Measurements from ENCODE around the gene ZNF660. TPM values are rescaled to one million over a fixed set of nuclear protein-coding genes. Genes with fewer than 3 reads are reported as not detected.
"Not testable (repeated sequence)": the region's sequence is repeated elsewhere in the genome, so short reads cannot be mapped to it uniquely, and the experiment has no call there.

ZNF660 gene
- total RNA-seq, 3 donors from 2014 or later, result 2.0 to 4.0 (median 3.1) TPM

DNA sequence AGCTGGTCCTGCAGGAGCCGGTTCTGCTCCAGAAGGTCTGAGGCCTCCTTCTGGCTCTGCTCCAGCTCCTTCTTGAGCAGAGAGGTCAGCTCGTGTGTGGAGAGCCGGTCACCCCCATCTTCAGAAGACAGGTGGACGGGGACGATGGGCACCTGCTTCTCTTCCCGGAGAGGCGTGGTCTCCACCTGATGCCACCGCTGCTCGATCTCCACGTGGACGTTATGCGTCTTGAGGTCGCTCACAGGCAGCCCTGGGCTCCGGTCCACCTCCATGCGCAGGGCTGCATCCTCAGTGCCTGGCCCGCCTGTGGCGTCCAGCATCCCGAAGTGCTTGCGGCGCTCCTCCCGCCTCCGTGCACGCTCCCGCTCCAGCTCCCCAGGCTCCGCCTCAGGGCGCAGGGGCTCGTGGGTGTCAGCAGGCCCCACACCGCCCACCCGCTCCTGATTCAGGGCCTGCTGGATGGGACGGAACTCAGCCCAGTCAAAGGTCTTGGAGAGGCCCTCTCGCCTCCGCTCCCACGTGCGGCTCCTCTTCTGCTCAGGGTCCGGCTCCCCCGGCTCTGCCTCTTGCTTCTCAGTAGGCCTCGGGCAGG lies 5.7 kb upstream of the ZNF660 start:
- H3K27ac ChIP-seq; H3K27me3 ChIP-seq; H3K4me3 ChIP-seq; H3K9me3 ChIP-seq; DNase-seq (ENCODE audit: low spot score in 2 of 2); H3K4me1 ChIP-seq; H3K36me3 ChIP-seq; intact Hi-C loops (cut with DNase I; ENCODE audit: low total_unique reads): not testable (repeated sequence)

- intact Hi-C loops (cut with DNase I; ENCODE audit: low total_unique reads); H3K36me3 ChIP-seq; DNase-seq (ENCODE audit: low spot score in 2 of 2); H3K4me1 ChIP-seq; H3K27me3 ChIP-seq; H3K9me3 ChIP-seq; H3K27ac ChIP-seq; H3K4me3 ChIP-seq: not testable (repeated sequence)
Measured at GRCh38 chr3:44579749-44580148, 5.0 kb upstream of the ZNF660 start.

DNA sequence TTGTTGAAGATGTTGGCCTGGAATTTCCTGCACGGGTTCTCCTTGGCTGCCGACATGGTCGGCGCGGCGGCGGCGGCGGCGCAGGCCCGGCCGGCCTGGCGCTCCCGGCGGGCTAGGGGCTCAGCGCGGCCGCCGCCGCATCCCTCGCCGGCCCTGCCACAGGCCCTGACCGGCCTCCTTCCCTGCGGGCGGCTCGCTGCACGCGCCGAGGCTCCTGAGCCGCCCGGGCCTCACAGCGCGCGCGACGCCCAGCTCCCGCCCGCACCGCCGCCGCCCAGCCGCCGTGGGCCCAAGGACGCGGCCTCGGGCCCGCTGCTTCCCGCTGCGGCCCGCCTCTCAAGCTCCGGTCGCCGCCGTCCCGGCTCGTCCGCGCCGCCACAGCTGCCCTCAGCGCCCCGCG lies 3.8 kb upstream of the ZNF660 start:
- H3K9me3 ChIP-seq; H3K4me1 ChIP-seq; H3K36me3 ChIP-seq; H3K27me3 ChIP-seq; H3K4me3 ChIP-seq; DNase-seq (ENCODE audit: low spot score in 2 of 2); H3K27ac ChIP-seq; intact Hi-C loops (cut with DNase I; ENCODE audit: low total_unique reads): not testable (repeated sequence)

GRCh38 chr3:44596621-44597020 lies 11.9 kb downstream of the ZNF660 start:
- Histone ChIP-seq H3K4me3 (no peak overlapping the region), H3K9me3 (peaks cover 51 to 62% of the 10 kb centered on the region in 2 donors), H3K27me3 (no peaks in the 10 kb centered on the region), H3K27ac (no peak overlapping the region), H3K4me1 (no peaks in the 10 kb centered on the region), H3K36me3 (no peaks in the 10 kb centered on the region)
- intact Hi-C loops (cut with DNase I; ENCODE audit: low total_unique reads), result no loop called here
- no peak for DNase-seq (ENCODE audit: low spot score in 2 of 2)
- TF ChIP-seq POLR2AphosphoS5 (IDR thresholded peaks at IDR 0.05), result no peak
- TF ChIP-seq, protein P1, sequence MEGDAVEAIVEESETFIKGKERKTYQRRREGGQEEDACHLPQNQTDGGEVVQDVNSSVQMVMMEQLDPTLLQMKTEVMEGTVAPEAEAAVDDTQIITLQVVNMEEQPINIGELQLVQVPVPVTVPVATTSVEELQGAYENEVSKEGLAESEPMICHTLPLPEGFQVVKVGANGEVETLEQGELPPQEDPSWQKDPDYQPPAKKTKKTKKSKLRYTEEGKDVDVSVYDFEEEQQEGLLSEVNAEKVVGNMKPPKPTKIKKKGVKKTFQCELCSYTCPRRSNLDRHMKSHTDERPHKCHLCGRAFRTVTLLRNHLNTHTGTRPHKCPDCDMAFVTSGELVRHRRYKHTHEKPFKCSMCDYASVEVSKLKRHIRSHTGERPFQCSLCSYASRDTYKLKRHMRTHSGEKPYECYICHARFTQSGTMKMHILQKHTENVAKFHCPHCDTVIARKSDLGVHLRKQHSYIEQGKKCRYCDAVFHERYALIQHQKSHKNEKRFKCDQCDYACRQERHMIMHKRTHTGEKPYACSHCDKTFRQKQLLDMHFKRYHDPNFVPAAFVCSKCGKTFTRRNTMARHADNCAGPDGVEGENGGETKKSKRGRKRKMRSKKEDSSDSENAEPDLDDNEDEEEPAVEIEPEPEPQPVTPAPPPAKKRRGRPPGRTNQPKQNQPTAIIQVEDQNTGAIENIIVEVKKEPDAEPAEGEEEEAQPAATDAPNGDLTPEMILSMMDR (IDR thresholded peaks at IDR 0.05), result no peak
- no peak for TF ChIP-seq POLR2A (IDR thresholded peaks at IDR 0.05)

DNA sequence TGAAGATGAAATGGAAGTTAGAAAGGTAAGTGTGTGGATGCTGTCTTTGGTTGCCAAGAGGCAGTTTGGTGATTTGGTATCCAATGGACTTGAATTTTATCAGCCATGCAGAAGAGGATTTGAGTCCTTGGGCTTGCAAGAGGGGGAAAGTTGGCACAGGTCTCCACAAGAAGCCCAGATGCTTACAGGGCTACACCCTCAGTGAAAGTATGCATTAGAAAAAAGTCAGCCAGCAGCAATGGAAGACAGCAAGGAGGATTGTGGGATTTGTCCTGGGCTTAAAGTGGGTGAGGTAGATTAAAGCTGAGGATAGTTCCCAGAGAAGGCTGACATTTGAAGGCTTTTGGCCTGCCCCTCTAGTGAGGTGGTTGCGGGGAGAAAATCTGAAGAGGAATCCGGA lies 17.0 kb downstream of the ZNF660 start:
- no peak overlapping the region for H3K27ac ChIP-seq
- no peak for DNase-seq (ENCODE audit: low spot score in 2 of 2)
- H3K4me3 ChIP-seq, result no peak overlapping the region
- H3K9me3 ChIP-seq, result peaks cover 13 to 18% of the 10 kb centered on the region in 2 donors
- intact Hi-C loops (cut with DNase I; ENCODE audit: low total_unique reads), result no loop called here
- H3K4me1 ChIP-seq, result no peaks in the 10 kb centered on the region
- TF ChIP-seq POLR2AphosphoS5 (IDR thresholded peaks at IDR 0.05) (no peak), POLR2A (IDR thresholded peaks at IDR 0.05) (no peak)
- TF ChIP-seq, protein P1 (IDR thresholded peaks at IDR 0.05), result no peak
- no peaks in the 10 kb centered on the region for H3K27me3 ChIP-seq
- no peaks in the 10 kb centered on the region for H3K36me3 ChIP-seq

DNA sequence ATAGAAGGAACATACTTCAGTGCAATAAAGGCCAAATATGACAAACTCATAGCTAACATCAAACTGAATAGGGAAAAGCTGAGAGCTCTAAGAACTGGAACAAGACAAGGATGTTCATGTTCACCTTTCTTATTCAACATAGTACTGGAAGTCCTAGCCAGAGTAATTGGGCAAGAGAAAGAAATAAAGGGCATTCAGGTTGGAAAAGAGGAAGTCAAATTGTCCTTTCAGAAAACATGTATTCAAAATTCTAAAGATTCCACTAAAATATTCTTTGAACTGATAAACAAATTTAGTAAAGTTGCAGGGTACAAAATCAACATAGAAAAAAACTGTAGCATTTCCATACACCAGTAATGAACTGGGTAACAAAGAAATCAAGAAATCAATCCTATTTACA lies 27.9 kb downstream of the ZNF660 start:
- no peaks in the 10 kb centered on the region for H3K36me3 ChIP-seq
- no peaks in the 10 kb centered on the region for H3K27me3 ChIP-seq
- intact Hi-C loops (cut with DNase I; ENCODE audit: low total_unique reads), result no loop called here
- no peaks in the 10 kb centered on the region for H3K9me3 ChIP-seq
- TF ChIP-seq POLR2AphosphoS5 (IDR thresholded peaks at IDR 0.05) (no peak), POLR2A (IDR thresholded peaks at IDR 0.05) (no peak)
- TF ChIP-seq, protein P1 (IDR thresholded peaks at IDR 0.05), result no peak
- H3K4me1 ChIP-seq, result no peaks in the 10 kb centered on the region
- no peak overlapping the region for H3K4me3 ChIP-seq
- H3K27ac ChIP-seq, result no peak overlapping the region
- no peak for DNase-seq (ENCODE audit: low spot score in 2 of 2)

Data from breast epithelium (tissue), 4 donors.